HCT116 (cell line): ENCODE results near the gene DYNLT4. TPM values are rescaled to one million over a fixed set of nuclear protein-coding genes. Genes with fewer than 3 reads are reported as not detected.

ENCODE experiments used
- ATAC-seq: fragments of 200-7000 bp; cut with Tn5 transposase; 2 replicates; pipeline ENCODE4 v1.9.1; 2020; ENCODE audit warnings: mild to moderate bottlenecking, moderate library complexity
- BruUV-seq: library from RNA; stranded (reverse); fragments of 400-500 nt; replicated peaks from 2 replicates; lab custom pipeline; 2021; lab: Mats Ljungman, UMichigan
- CTCF ChIA-PET: fragments of 300-600 bp; sonication (Branson Sonifier 250); formaldehyde crosslinking; loops from one replicate; lab custom pipeline; 2021; ENCODE audit warnings: antibody characterized with exemption; lab: Charles Lee
- POLR2A ChIA-PET: fragments of 300-600, 350-600 bp; sonication (Branson Sonifier 250); formaldehyde crosslinking; loops from one replicate; lab custom pipeline; 2021; ENCODE audit warnings: antibody characterized with exemption; lab: Charles Lee
- RAD21 ChIA-PET, 2 experiments: fragments of 300-600 bp; sonication (Branson Sonifier 250); formaldehyde crosslinking; loops; one replicate each; lab custom pipeline; 2023; ENCODE audit warnings: low total read pairs in 2 of 2; ENCODE audit not compliant: uncharacterized antibody in 2 of 2, unreplicated experiment in 2 of 2, low non-redundant PET in 1 of 2; lab: Charles Lee
- DNase-seq: peaks from one replicate; pipeline ENCODE4 v3.0.0-alpha.2; 2010; ENCODE audit warnings: low read depth, low spot score
- H2AFZ ChIP-seq: fragments of 200-600 bp; shearing (Covaris generic), sonication (generic); 2 replicates; pipeline ENCODE4 v1.6.1; 2017; ENCODE audit warnings: low read depth, mixed run types, mixed read lengths, antibody characterized with exemption, low read length; ENCODE audit not compliant: poor library complexity, severe bottlenecking
- H3K27ac ChIP-seq: 2 replicates; pipeline ENCODE4 v1.5.1; 2012; ENCODE audit warnings: low read depth, low read length
- H3K27me3 ChIP-seq: fragments of 200-600 bp; sonication (generic); 2 replicates; pipeline ENCODE4 v1.6.1; 2016; ENCODE audit warnings: mixed run types, low read length, mixed read lengths; ENCODE audit not compliant: insufficient read depth
- H3K36me3 ChIP-seq, 2 experiments: fragments of 200-500 bp in 1 of 2; fragments of 200-600 bp in 1 of 2; sonication (Bioruptor generic) in 1 of 2; sonication (generic) in 1 of 2; 2 replicates each; pipeline versions ENCODE4 v1.5.1 to v1.6.1; 2014 to 2016; ENCODE audit warnings: low read length in 2 of 2, inconsistent platforms in 1 of 2, mixed read lengths in 1 of 2, mixed run types in 1 of 2; ENCODE audit not compliant: insufficient read depth in 2 of 2, control insufficient read depth in 1 of 2
- H3K4me1 ChIP-seq, 2 experiments: fragments of 200-600 bp in 1 of 2; sonication (generic) in 1 of 2; 2 replicates each; pipeline versions ENCODE4 v1.5.1 to v1.6.1; 2012 to 2017; ENCODE audit warnings: low read length in 2 of 2, inconsistent platforms in 1 of 2, mild to moderate bottlenecking in 1 of 2, mixed read lengths in 1 of 2, mixed run types in 1 of 2, moderate library complexity in 1 of 2; ENCODE audit not compliant: insufficient read depth in 2 of 2, control insufficient read depth in 1 of 2
- H3K4me2 ChIP-seq: fragments of 200-600 bp; sonication (generic); 2 replicates; pipeline ENCODE4 v1.6.1; 2017; ENCODE audit warnings: mixed run types, low read length, mixed read lengths
- H3K4me3 ChIP-seq, 2 experiments: fragments of 200-600 bp in 1 of 2; sonication (generic) in 1 of 2; replicated peaks in 1 of 2; 2 replicates each; pipeline ENCODE4 v1.5.1; 2011 to 2016; ENCODE audit warnings: low read length in 2 of 2, control low read depth in 1 of 2, low read depth in 1 of 2, mild to moderate bottlenecking in 1 of 2, mixed read lengths in 1 of 2, mixed run types in 1 of 2
- H3K79me2 ChIP-seq: fragments of 200-600 bp; sonication (generic); 2 replicates; pipeline ENCODE4 v1.6.1; 2017; ENCODE audit warnings: mild to moderate bottlenecking, mixed run types, low read length, moderate library complexity, mixed read lengths; ENCODE audit not compliant: insufficient read depth
- H3K9ac ChIP-seq: fragments of 200-600 bp; sonication (generic); 2 replicates; pipeline ENCODE4 v1.6.1; 2016; ENCODE audit warnings: low read length, mixed read lengths
- H3K9me2 ChIP-seq: fragments of 200-600 bp; sonication (generic), shearing (Covaris generic); 2 replicates; pipeline ENCODE4 v1.6.1; 2017; ENCODE audit warnings: mixed run types, mild to moderate bottlenecking, moderate library complexity; ENCODE audit not compliant: insufficient read depth
- H3K9me3 ChIP-seq, 2 experiments: fragments of 200-500 bp in 1 of 2; fragments of 200-600 bp in 1 of 2; sonication (Bioruptor generic) in 1 of 2; sonication (generic) in 1 of 2; 2 replicates each; pipeline ENCODE4 v1.6.1; 2014 to 2017; ENCODE audit warnings: low read length in 2 of 2, mixed read lengths in 2 of 2, inconsistent platforms in 1 of 2, low read depth in 1 of 2, mild to moderate bottlenecking in 1 of 2, mixed run types in 1 of 2, moderate library complexity in 1 of 2; ENCODE audit not compliant: control insufficient read depth in 1 of 2, insufficient read depth in 1 of 2
- H4K20me1 ChIP-seq: fragments of 200-600 bp; sonication (generic), shearing (Covaris generic); 2 replicates; pipeline ENCODE4 v1.6.1; 2017; ENCODE audit warnings: mixed run types, mild to moderate bottlenecking, moderate library complexity; ENCODE audit not compliant: insufficient read depth
- CBX3 ChIP-seq: IDR thresholded peaks from 2 replicates; pipeline ENCODE4 v1.6.1; 2012; ENCODE audit warnings: low read depth
- POLR2AphosphoS5 ChIP-seq: IDR thresholded peaks from 2 replicates; pipeline ENCODE4 v1.6.1; 2011; ENCODE audit warnings: mild to moderate bottlenecking, low read depth, low read length, moderate library complexity
- REST ChIP-seq: IDR thresholded peaks from 2 replicates; pipeline ENCODE4 v1.6.1; 2012; ENCODE audit warnings: low read depth
- intact Hi-C: fragments of 100-400 bp; cut with micrococcal nuclease; formaldehyde crosslinking; loops from 2 replicates; pipeline ENCODE4 v1.10.0; 2022
- total RNA-seq: library from RNA; stranded (reverse); gene quantifications from one replicate; pipeline ENCODE4 v1.2.1, GENCODE V29; 2021; ENCODE audit not compliant: unreplicated experiment
- TF ChIP-seq, protein P1 (sequence below): IDR thresholded peaks from 2 replicates; pipeline ENCODE4 v1.6.1; 2012

The DYNLT4 gene
- total RNA-seq, 1 experiment from 2014 or later = 0.96 TPM

DNA sequence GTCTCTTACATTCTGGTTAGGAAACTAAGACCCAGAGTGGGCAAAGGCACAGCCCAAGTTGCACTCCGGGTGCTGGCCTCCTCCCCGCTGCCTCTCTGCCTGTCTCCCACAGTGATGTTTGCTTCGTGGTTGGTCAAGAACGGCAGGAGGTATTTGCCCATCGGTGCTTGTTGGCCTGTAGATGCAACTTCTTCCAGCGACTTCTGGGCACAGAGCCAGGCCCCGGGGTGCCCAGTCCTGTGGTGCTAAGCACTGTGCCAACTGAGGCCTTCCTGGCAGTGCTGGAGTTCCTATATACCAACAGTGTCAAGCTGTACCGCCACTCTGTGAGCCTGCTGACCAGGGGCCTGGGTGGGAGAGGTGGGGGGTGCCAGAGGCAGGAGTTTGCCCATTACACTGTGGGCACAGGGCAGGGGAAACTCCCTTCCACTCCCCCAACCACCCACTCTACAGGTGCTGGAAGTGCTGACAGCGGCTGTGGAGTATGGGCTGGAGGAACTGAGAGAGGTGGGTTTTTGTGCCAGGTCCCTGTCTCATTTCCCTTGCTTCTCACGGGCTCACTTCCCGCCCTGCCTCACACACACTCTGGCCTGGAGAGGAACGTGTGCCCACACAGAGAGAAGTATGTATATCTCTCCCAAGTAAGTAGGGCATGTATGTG is 3.1 kb upstream of the DYNLT4 start:
- H3K27me3 ChIP-seq = no peaks in the 10 kb centered on the region
- ChIA-PET CTCF (interaction anchor here (2.3 kb wide), 1 partner anchor 10 kb away, joined by 10 read pairs; the partner anchor contains the start of gene PLK3), RAD21 (no interaction called here), POLR2A (interaction anchor here (1.6 to 8.0 kb wide), 6 partner anchors 9 to 89 kb away, joined by 6 to 200 read pairs (median 30); partner anchors contain the start of genes PLK3 and RNU5D-1)
- BruUV-seq = no TSS peak
- H3K36me3 ChIP-seq = peaks cover 0 to 14% of the 10 kb centered on the region in 2 experiments; a peak in 1 of 4 replicates
- peak overlapping the region; percentile 73 for H3K9ac ChIP-seq
- H3K79me2 ChIP-seq = peaks cover 7% of the 10 kb centered on the region; the same call in 1 of the 2 replicates
- peak overlapping the region; percentile 68 for H3K4me2 ChIP-seq
- DNase-seq (no peak), ATAC-seq (no peak)
- no peaks in the 10 kb centered on the region for H3K9me3 ChIP-seq
- no peaks in the 10 kb centered on the region for H3K9me2 ChIP-seq
- H2AFZ ChIP-seq = no peak overlapping the region
- H3K4me3 ChIP-seq = no peak overlapping the region
- intact Hi-C loops = no loop called here
- peaks cover 58 to 77% of the 10 kb centered on the region in 2 experiments for H3K4me1 ChIP-seq
- TF ChIP-seq REST = no peak
- TF ChIP-seq, protein P1, sequence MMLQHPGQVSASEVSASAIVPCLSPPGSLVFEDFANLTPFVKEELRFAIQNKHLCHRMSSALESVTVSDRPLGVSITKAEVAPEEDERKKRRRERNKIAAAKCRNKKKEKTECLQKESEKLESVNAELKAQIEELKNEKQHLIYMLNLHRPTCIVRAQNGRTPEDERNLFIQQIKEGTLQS = no peak
- peak; percentile 51 for TF ChIP-seq POLR2AphosphoS5
- TF ChIP-seq CBX3 = no peak
- H4K20me1 ChIP-seq = no peaks in the 10 kb centered on the region
- peak overlapping the region; percentile 98; the same call in 1 of the 2 replicates for H3K27ac ChIP-seq
